ENCODE results near the gene TCEANC2.
"Not testable (repeated sequence)": the region's sequence is repeated elsewhere in the genome, so short reads cannot be mapped to it uniquely, and the experiment has no call there.

The TCEANC2 gene

DNA sequence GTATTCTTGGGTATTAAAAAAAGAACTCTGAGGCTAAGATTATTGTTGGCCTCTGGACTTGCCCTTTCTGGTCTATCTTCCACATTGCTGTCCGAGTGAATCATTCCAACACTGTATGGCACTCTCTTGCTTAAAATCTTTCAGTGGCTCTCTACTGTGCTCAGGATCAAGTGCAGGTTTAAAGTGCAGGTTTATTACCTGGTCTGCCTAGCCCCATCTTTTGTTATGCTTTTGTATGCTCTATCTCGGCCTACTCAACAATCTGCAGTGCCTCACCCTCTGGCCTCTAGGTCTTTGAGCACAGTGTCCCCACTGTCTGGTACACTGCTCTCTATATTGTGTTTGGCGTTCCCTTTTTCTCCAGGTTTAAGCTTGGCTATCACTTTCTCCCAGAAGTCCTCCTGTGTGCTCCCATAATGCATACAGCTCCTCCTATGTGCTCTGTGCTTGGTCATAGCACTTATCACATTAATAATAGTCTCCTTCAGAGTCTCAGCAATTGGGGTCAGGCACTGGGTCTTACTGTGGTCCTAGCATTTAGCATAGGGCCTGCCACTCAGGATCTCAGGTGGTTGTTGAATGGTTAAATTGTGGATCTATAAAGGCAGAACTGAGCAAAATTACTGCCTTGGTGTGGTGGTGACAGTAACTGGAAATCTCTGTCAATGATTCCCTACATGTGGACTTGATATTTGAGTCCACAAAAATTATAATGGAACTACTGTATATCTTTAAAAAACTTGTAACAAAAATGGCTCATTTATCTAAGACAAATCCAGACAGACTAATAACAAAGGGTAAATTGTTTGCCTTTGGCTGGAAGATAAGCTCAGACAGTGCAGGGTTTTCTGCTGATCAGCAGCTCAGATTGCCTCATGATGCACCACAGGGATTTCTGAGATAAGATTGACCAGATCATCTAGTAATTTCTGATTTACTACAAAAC lies 24.8 kb upstream of the TCEANC2 start:
- no peak for DNase-seq

DNA sequence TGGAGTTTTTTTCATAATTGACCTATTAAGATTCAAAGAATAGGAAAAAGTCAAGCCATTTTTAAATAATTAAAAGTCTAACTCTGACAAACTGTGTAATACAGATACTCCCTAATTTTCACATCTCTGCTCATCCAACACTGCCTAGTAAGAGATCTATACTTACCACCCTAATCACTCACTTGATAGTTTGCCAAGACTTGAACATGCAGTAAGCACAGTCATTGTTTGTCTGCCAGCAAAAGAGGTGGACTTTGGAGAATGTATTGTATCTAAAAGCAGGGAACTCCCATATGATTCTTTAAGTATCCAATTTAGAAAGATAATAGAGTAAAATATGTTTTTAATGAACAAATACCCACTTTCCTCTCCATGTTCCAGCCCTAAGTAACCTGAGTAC lies 15.9 kb upstream of the TCEANC2 start:
- no peak for DNase-seq

DNA sequence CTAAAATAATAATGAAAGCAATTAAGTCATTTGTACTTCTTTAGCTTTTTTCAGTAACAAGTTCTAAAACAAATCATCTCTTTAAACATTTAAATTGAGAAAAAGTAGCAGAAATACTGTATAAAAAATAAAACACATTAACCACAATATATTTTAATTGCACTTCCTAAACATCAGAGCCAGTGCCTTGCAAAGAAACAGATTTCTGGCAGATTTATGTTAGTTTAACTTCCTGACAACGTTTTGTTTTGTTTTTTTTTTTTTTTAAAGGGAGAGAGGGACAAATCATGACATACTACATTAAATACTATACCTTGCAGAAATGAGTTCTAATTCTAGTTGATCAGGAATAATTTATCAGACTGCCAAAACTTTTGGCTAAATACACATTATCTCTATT lies 11.6 kb upstream of the TCEANC2 start:
- no peak for DNase-seq

DNA sequence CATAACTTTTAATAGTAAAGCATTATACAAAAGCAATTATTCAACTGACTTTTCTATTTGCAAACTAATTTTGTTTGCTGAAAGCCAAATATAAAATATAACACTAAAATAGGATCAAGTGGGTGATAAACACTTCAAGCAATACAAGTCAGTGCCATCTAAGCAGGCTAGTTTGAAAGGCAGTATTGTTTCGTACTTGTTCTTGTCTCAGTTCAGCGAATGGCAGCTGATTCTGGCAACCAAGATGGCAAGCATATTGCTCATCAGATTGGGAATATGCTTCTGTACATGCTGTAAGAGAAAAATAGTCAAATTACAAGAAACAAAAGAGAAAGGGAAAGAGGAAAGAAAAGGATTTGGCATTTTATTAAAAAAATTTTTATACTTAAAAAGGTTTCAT lies 7.9 kb upstream of the TCEANC2 start:
- no peak for DNase-seq

DNA sequence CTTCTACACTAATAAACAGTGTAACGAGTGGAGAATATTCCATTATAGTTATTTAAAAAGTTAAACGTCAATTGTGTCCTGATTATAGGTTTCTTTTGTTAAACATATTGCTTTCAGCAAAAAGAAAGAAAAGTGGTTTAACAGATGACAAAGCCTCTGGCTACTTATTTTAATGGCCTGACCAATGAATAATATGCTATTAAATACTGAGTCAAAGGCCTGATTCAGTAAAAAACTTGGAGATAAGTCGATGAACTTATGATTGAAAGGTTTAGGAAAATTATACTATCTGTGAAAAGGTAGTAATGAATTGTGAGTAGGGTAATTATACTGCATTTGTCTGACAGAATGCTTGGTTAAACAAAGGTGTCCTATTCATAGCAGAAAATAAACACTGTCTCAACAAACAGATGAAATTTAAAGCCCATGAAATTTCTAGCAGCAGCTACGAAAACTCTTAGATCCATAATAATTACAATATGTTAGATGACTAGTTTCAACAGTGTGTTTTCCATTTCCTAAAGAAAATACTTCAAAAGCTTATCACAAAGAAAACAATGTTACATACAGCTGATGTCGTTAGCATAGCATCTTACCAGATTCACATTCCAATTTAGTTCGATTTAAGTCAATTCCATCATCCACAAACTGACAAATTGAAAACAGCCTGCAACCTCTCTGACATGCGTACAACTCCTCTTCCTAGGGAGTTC lies 6.6 kb upstream of the TCEANC2 start:
- peak; percentile 55 to 60 for DNase-seq

DNA sequence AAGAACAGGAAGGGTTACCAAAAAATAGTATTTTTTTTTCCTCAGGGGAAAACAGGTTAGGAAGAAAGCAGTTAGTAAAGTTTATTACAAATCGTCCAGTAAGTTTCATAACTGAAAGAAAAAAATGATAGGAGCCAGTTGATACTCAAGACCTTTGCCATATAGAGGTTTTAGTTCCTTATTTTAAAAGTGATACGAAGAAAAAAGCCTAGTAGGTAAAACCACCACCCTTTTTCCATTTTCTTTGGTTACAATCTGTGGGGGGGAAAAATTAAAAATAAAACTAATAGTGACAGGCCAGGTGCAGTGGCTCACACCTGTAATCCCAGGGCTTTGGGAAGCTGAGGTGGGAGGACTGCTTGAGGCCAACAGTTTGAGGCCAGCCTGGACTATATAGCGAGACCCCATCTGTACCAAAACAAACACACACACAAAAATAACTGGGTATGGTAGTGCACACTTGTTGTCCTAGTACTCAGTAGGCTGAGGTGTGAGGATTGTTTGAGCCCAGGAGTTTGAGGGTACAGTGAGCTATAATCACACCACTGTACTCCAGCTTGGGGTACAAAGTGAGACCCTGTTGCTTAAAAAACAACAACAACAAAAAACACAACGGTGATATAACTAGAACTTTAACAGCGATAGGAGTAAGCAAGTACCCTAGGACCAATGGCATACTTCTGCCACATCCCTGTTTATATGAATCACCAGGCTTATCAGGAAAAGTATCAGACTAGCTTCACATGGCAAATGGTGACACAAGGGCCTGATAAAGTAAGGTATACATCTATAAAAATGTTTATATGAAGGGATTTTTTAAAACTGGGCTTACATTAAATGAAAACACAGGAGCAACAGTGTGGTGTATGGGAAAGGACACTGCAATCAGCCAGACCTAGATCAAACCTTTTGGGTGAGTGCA lies 5.8 kb upstream of the TCEANC2 start:
- no peak for DNase-seq

DNA sequence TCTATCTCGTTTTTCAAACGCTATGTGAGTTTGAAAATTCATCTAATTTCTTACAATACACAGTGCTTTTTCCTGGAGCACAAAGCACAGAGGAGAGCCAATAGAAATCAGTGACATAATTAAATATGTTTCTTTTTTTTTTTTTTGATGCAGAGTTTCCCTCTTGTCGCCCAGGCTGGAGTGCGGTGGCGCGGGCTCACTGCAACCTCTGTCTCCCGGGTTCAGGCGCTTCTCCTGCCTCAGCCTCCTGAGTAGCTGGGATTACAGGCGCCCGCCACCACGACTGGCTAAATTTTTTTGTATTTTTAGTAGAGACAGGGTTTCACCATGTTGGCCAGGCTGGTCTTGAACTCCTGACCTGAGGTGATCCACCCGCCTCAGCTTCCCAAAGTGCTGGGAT lies 3.0 kb upstream of the TCEANC2 start:
- not testable (repeated sequence) for DNase-seq

DNA sequence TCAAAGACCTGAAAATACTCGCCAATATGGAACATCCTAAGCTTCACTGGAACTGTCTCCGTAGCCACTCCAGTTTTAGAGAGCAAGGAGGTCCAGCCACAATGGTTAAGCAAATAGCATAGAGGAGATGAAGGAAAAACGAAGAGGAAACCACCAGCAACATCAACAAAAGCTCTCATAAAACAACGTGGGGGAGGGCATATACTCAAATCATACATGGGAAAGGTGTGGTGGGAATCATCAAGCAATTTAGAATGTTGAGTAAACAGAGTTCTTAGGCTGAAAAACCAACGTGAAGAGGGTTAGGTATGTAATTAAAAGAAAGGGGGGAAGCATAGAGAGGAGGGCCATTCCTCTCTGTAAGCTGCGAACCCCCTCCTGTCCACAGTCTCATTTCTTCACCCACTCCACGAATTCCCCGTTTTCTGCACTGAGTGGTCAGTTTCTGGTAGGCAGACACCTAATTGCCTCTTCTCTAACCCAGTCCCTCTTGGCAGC lies 1.4 kb upstream of the TCEANC2 start:
- no peak for DNase-seq

DNA sequence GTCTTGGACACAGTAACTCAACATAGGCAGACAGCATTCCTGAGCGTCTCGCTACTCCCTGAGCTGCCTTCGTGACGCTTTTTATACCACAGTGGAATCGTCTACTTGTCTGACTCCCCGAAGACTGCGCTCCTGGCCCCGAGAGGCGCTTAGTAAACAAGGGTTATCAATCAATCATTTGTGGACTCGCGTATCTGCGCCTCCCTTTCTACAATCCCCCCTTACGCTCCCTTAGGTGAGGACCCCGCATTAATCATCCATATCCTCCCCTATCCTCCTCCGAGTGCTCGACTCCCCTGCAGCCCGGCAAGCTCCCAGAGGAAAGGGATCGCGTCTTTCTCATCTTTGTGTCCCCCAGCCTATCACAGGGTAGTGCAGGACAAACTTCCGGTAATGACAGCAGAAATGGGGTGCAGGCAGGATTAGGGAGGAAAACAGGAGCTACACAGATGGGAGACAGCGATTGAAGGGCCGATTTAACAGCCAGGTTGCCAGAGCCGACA lies 926 bp upstream of the TCEANC2 start:
- peak in 1 of 2 experiments; percentile 8 for DNase-seq

DNA sequence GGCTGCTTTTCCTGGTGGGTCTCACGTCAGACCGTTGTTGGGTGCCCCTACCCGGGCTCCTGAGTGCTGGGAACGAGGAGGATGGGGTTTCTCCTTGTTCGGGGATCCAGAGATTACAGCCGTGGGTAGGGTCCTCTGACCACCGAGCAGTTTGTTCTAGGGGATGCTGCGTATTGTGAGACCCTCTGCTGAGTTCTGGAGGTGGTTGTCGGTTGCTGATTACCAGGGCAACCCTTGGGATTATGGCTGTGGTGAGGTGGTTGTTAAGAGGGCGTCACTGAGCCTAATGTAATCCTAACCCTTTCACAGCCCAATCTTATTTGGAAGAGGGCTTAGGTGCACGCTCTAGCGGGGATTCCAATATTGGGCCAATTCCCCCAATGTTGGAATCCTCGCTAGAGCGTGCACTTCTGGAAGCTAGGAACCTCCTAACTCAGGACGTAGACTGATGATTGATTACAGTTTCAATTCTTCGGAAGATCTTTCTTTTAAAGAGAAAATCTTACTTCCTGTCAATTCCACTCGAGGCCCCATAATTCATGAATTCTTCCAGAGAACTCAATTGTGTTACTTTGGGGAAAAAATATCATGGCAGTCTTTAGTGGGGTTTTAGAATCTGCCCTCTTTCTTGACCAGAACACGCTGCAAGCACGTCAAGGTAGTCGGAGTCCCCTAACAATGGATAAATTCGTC lies 483 bp downstream of the TCEANC2 start:
- no peak for DNase-seq

DNA sequence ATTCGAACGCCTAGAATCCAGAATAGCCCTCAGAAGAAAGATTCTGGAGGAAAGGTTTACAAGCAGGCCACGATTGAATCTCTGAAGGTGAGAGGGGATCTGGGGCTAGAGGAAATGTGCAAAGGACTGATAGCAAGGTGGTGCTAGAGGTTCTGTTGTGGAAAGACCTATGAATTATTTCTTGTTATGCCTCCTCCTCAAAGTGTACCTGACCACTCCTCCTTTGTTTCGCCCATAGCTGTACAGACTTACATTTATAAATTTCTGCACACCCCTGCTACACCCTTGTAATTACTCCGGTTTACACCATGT lies 986 bp downstream of the TCEANC2 start:
- DNase-seq = no peak

DNA sequence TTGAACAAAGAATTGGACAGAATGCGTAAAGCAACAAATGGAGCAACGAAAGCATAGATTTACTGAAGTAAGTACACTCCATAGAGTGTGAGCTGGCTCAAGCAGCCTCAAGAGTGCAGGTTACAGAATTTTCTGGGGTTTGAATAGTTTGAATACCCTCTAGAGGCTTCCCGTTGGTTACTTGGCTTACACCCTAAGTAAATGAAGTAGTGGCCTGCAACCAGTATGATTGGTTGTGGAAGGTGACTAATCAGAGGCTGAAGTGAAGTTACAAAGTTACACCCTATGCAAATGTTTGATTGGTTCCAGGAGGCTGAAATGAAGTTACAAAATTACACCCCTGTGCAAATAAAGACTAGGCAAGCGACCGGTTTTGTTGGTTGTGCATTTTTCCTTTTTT lies 10.9 kb downstream of the TCEANC2 start:
- no peak for DNase-seq

DNA sequence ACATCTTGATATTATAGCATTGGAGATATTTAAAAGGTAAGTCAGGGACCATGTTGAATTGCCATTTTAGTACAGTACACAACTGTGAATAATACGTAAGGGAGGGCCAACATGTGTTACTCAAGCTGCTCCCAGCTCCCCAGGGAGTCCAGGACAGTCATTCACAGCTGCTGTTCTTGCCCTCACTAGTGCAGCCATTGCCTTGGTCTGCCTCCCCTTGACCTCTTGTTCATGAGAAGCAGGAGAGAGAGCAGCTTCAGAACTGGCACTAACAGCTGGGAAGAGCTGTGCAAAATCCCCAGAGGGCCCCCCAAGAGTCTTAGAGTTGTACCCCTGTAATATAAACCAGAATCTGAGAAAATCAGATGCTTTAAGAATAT lies 16.4 kb downstream of the TCEANC2 start:
- DNase-seq = no peak

DNA sequence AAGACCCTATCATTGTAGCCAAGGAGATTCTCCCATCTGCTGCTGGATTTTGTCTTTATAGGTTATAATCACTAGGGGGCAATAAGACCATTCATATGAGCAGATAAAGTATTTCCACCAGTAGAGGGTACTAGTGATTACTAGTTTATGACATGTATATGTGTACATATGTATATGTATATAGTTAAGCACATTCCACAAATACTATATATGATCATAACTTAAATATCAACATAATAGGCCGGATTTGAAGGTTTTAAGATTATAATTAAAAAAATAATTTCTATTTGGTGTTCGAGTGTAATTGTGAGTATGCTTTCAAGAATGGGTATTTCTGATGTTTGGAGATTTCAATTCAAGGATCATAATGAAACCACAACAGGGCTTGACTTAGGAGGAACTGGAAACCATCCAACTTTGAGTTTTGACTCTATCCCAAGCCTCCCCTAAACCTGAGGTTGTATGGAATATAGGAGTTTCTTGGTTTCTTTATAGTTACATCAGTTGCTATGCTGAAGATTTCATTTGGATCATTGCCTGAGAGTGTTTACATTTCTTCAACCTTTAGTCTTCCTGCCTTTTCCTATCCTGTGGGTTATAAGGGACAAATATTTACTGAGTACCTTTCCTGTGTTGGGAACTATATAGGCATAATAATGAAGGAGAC lies 16.9 kb downstream of the TCEANC2 start:
- peak; percentile 3 for DNase-seq

DNA sequence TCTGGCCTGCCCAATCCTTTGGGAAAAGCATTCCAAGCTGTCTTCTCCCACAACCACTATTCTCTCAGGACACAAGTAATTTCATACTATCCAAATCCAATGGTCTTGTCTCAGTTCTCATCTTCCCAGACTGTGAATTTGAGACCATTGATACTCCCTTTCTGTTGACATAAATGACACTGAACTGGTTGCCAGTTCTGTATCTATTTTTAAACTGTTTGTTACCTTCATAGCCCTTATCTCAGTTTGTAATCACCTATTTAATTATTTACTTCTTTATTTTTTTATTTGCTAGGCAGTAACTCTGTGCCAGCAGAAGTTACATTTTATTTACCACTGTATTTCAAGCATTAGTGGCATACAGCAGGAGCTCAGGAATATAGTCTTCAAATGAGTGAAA lies 24.0 kb downstream of the TCEANC2 start:
- DNase-seq = no peak

DNA sequence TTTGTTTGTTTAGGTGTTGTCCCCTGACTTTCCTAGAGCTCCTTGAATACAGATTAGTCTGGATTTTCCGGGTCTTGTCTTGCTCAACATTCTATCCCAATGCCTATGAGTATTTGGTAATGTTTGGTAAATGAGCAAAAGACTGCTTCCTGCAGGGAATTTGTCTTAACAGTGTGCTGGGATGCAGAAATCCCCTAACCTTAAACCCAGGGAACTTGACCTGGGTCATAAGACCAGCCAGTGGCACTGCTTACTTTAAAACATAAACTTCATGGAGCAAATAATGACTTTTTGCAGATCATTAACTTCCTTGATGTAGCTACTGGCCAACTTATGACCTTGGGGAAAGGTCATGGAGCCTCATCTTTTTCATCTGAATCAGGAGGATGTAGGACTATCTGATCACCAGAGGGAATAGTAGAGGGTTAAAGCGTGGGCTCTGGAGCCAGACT lies 27.2 kb downstream of the TCEANC2 start:
- no peak for DNase-seq

DNA sequence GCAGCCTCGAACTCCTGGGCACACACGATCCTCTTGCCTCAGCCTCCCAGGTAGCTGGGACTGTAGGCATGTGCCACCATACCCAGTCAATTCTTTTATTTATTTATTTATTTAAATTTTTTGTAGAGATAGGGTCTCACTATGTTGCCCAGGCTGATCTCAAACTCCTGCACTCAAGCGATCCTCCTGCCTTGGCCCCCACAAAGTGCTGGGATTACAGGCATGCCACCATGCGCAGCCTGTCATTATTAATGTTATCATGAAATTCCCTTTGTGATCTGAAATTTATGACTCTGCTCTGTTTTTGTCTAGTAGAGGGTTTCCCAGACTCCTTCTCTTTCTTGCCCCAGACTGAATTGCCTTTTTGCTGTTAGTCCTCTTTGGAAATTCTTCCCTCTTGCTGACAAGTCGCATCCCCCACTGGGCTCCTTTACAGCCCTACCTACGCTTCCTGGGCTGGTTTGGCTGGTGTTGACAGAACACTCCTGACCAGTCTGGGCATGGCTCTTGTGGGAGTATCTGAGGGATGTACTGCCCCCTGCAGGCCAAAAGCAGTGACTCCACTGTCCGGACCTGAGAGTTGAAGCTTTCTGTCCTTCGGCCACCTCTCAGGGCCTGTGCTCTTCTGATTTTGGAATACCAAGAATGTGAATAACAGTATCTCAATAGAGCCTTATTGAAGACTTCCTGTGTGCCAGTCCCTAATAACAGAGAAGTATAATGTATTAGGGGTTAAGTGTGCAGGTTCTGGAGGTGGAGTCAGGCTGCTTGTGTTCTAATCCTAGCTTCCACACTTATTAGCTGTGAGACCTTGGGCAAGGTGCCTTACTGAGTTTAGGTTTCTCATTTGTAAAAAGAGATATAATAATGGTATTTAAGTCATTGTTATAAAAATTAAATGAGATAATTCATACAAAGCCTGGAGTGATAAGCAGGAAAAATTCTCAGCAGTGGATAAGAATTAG lies 28.2 kb downstream of the TCEANC2 start:
- DNase-seq = peak; percentile 13 to 16

DNA sequence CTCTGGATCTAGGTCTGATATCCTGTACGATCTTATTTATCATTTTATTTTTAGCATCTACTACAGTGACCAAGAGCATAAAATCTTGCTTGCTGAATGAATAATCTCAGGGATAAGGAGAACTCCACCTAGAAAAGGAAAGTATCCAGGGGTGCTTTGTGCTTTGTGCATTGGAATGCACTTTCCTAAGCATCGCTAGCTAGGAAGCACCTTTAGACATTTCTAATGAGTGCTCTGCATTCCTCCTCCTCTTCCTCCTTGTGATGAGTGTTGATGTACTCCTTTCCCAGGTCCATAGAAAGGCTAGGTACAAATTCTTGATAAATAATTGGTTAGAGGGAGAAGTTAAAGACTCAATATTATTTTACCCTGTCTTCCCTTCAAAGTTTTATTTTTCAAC lies 31.4 kb downstream of the TCEANC2 start:
- DNase-seq = no peak

DNA sequence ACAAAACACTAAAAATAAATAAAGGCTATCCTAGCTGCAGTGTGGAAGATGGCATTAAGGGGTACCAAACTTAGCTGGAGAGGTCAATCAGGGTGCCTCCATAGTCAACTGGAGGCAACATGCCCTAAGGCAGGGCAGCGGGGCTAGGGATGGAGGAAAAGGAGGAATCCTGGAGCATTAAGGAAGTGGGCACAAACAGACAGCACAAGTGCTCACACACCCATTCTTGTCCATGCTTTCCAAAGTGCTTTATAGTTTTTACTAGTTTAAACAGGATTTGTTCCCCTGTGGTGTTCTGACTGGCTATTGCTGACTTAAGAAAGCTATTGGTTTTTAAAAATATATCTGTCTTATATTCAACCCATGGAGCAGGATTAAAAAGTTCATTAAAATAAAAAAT lies 33.3 kb downstream of the TCEANC2 start:
- no peak for DNase-seq

DNA sequence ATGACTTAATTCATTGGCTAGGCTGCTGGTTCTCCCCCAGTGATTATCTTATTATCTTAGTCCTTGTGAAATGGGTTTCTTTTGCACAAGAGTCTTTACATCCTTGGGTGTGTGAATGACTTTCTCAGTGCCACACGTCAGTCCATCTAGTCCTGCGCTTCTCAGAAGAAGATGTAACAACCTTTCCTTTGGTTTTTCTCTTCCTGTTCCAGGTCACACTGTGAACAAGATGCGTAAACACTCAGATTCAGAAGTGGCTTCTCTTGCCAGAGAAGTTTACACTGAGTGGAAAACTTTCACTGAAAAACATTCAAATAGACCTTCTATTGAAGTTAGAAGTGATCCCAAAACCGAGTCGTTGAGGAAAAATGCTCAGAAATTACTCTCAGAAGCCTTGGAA lies 35.0 kb downstream of the TCEANC2 start:
- no peak for DNase-seq

Measured in NCI-H1930 (cell line).